Erythroblast (primary cell): ENCODE measurements around the gene TMEFF2.

Experiments used
- GATA1 ChIP-seq: IDR thresholded peaks from 2 replicates; pipeline ENCODE4 v1.6.1; 2011; ENCODE audit warnings: low read depth, mild to moderate bottlenecking, control low read depth, low read length, moderate library complexity
- POLR2A ChIP-seq: IDR thresholded peaks from 2 replicates; pipeline ENCODE4 v1.6.1; 2011; ENCODE audit warnings: mild to moderate bottlenecking, low read length

DNA sequence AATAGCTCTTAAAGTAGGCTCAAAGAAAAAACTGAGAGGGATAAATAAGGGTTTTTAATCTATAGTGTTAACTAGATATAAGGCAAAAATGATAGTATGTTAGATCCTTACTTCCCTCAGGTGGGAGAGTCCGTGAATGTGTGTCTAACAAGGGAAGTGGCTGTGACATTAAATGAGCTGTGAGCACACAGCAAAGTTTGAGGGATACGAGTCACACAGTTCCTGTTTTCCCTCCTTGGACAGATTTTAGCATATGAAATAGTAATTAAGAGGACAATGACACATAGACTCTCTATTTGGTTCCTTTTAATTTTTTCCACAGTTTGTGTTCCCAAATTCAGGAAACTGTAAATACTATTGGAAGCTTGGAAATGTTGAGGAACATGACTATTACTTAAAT lies 199.4 kb downstream of the TMEFF2 start:
- TF ChIP-seq POLR2A (no peak), GATA1 (no peak)
